MCF 10A (cell line): ENCODE results near the gene ZNF555. TPM values are rescaled to one million over a fixed set of nuclear protein-coding genes. Genes with fewer than 3 reads are reported as not detected.

Experiments used
- BruUV-seq: library from RNA; stranded (reverse); fragments of 400-500 nt; replicated peaks from 2 replicates; lab custom pipeline; 2021; lab: Mats Ljungman, UMichigan
- CTCF ChIA-PET: fragments of 300-600 bp; sonication (Branson Sonifier 250); formaldehyde crosslinking; extraction: SDS; loops from one replicate; lab custom pipeline; 2021; ENCODE audit warnings: antibody characterized with exemption, inconsistent platforms; lab: Yijun Ruan, JAX
- POLR2A ChIA-PET: fragments of 300-600, 350-650 bp; sonication (Branson Sonifier 250); formaldehyde crosslinking; extraction: SDS; loops from one replicate; lab custom pipeline; 2020; ENCODE audit warnings: antibody characterized with exemption, inconsistent platforms; lab: Yijun Ruan, JAX
- DNase-seq: peaks from one replicate; pipeline ENCODE4 v3.0.0-alpha.2; 2018; ENCODE audit not compliant: unreplicated experiment
- H3K27ac Mint-ChIP-seq: one replicate; pipeline ENCODE4 v1.8.0; 2022; ENCODE audit warnings: mild to moderate bottlenecking, low read depth, mixed read lengths; ENCODE audit not compliant: unreplicated experiment
- H3K27me3 Mint-ChIP-seq: one replicate; pipeline ENCODE4 v1.8.0; 2022; ENCODE audit warnings: mixed read lengths; ENCODE audit not compliant: insufficient read depth, unreplicated experiment
- H3K36me3 Mint-ChIP-seq: one replicate; pipeline ENCODE4 v1.8.0; 2022; ENCODE audit warnings: mild to moderate bottlenecking, moderate library complexity, mixed read lengths; ENCODE audit not compliant: insufficient read depth, unreplicated experiment
- H3K4me1 Mint-ChIP-seq: one replicate; pipeline ENCODE4 v1.8.0; 2022; ENCODE audit warnings: mixed read lengths; ENCODE audit not compliant: insufficient read depth, unreplicated experiment
- H3K4me3 Mint-ChIP-seq: one replicate; pipeline ENCODE4 v1.8.0; 2022; ENCODE audit warnings: mild to moderate bottlenecking, moderate library complexity, mixed read lengths; ENCODE audit not compliant: unreplicated experiment
- H3K9me3 Mint-ChIP-seq: one replicate; pipeline ENCODE4 v1.8.0; 2022; ENCODE audit warnings: mixed read lengths; ENCODE audit not compliant: unreplicated experiment
- intact Hi-C: fragments of 100-400 bp; cut with micrococcal nuclease; formaldehyde crosslinking; loops from 2 replicates; pipeline ENCODE4 v1.14.1; 2022
- total RNA-seq: library from RNA; stranded (reverse); gene quantifications from 2 replicates; pipeline ENCODE4 v1.2.3, GENCODE V29; 2022
- TF ChIP-seq, protein P1 (sequence below): fragments of 200-600 bp; IDR thresholded peaks from one replicate; pipeline ENCODE4 v1.8.0; 2022; ENCODE audit warnings: antibody characterized with exemption, mild to moderate bottlenecking; ENCODE audit not compliant: unreplicated experiment

ZNF555 gene
- total RNA-seq, 1 experiment from 2014 or later = 4.9 TPM

DNA sequence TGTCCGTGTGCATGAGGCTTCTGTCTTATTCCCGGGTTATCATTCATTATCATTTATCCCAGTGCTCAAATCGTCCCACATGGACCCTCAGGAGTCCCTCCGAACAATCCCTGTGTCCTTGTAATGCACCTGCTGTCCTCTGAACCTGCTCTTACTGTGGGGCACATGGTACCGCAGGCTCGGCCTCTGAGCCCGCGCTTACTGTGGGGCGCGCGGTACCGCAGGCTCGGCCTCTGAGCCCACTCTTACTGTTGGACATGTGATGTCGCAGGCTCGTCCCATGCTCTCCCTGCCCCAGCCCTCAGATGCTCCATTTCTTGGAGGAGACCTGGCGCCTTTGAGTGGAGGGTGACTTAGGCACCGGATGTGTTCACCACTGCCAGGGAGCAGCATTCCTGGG lies 38.4 kb upstream of the ZNF555 start:
- CTCF ChIA-PET = no interaction called here
- POLR2A ChIA-PET = no interaction called here
- Mint-ChIP-seq H3K36me3 (peaks cover 47% of the 10 kb centered on the region), H3K27me3 (no peaks in the 10 kb centered on the region), H3K4me1 (no peaks in the 10 kb centered on the region), H3K9me3 (no peaks in the 10 kb centered on the region), H3K4me3 (no peak overlapping the region), H3K27ac (no peak overlapping the region)
- TF ChIP-seq, protein P1, sequence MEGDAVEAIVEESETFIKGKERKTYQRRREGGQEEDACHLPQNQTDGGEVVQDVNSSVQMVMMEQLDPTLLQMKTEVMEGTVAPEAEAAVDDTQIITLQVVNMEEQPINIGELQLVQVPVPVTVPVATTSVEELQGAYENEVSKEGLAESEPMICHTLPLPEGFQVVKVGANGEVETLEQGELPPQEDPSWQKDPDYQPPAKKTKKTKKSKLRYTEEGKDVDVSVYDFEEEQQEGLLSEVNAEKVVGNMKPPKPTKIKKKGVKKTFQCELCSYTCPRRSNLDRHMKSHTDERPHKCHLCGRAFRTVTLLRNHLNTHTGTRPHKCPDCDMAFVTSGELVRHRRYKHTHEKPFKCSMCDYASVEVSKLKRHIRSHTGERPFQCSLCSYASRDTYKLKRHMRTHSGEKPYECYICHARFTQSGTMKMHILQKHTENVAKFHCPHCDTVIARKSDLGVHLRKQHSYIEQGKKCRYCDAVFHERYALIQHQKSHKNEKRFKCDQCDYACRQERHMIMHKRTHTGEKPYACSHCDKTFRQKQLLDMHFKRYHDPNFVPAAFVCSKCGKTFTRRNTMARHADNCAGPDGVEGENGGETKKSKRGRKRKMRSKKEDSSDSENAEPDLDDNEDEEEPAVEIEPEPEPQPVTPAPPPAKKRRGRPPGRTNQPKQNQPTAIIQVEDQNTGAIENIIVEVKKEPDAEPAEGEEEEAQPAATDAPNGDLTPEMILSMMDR = no peak
- intact Hi-C loops = no loop called here
- no peak for DNase-seq
- no TSS peak for BruUV-seq

DNA sequence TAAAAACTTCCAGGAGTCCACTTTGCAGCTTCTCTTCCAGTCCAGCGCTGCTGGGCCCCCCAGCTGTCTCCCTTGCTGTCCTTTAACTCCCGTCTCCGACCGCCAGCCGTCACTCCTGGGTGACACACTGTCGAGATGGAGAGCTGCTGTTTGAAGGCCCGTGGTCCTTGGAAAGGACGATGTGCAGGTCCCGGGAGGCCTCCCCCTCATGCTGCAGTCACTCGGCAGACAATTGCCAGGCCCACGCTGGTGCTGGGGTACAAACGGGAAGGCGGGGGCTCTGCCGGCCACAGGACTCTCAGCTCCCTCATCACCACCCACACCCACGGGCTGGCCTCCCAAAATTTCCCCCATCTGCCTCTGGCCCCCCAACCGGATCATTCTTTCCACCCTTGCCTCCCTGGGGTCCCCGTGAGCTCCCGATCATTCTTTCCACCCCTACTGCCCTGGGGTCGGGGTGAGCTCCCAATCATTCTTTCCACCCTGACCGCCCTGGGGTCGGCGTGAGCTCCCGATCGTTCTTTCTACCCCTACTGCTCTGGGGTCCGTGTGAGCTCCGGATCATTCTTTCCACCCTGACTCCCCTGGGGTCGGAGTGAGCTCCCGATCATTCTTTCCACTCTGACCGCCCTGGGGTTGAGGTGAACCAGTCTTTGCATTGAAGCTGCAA lies 37.7 kb upstream of the ZNF555 start:
- Mint-ChIP-seq H3K4me3 (no peak overlapping the region), H3K27ac (no peak overlapping the region), H3K4me1 (no peaks in the 10 kb centered on the region), H3K9me3 (no peaks in the 10 kb centered on the region), H3K36me3 (peaks cover 46% of the 10 kb centered on the region), H3K27me3 (no peaks in the 10 kb centered on the region)
- CTCF ChIA-PET = no interaction called here
- POLR2A ChIA-PET = no interaction called here
- intact Hi-C loops = no loop called here
- no TSS peak for BruUV-seq
- TF ChIP-seq, protein P1 = no peak
- DNase-seq = no peak

DNA sequence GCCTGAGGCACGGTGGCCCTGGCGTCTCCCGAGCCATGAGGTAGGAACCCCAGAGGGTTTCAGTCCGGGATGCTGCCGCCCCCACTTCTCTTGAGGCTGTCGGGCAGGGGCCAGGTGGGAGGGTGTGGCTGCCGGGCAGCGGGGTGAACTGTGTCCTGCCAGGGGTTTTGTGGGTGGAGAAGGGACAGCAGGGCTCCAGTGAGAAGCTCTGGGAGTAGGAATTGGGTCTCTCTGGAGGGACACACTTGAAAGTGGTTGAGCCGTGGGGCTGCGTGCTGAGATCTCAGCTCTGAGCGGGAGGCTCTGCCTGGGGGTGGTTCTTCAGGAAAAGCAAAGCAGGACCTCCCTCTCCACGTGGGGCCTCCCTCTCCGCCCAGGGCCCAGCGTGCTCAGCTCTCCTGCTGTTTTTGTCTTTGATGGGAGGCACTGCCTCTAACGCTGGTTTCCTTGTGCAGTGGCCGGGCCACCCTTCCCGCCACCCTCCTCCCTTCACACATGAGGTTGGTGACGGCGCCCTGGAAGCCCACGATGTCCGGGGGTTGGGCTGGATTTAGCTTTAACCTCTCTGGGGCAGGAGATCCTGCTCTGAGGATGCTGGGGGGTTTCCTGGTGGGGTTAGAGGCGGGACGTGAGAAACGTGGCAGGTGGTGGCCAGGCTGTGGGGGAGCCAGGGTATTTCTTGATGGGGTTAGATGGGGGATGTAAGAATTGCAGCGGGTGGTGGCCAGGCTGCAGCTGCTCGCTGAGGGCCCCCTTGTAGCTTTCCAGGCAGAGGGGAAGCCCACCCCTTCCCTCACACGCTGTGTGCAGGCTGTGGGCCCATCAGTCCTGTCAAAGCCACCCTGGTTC lies 36.9 kb upstream of the ZNF555 start:
- Mint-ChIP-seq H3K4me3 (no peak overlapping the region), H3K4me1 (no peaks in the 10 kb centered on the region), H3K27me3 (no peaks in the 10 kb centered on the region), H3K9me3 (no peaks in the 10 kb centered on the region), H3K36me3 (peaks cover 45% of the 10 kb centered on the region), H3K27ac (no peak overlapping the region)
- POLR2A ChIA-PET = no interaction called here
- BruUV-seq = no TSS peak
- CTCF ChIA-PET = no interaction called here
- TF ChIP-seq, protein P1 = no peak
- DNase-seq = no peak
- intact Hi-C loops = no loop called here

DNA sequence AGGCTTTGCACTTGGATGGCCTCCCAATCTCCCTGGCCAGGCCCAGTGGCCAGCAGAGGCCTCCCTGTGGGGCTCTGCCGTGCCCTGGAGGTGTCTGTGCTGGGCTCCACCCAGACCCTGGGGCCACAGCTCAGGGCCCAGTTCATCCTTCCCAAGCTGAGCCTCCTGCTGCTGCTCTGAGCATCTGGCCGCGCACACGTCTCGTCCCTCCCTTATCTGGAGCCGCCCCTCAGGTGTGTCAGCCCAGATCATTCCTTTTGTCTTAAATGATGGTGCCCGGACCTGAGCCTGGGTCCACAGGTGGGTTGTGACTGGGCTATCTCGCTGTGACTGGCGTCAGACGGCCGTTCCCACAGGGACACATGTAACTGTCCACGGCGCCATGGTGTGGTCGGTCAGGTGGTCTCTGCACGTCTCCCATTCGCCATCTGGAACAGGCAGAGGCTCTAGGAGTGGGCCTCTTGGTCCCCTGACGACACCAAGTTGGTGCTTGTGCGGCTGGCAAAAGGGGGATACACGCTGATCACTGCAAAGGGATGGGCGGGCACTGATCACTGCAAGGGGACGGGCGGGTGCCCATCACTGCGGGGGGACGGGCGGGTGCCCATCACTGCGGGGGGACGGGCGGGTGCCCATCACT lies 35.9 kb upstream of the ZNF555 start:
- Mint-ChIP-seq H3K4me3 (no peak overlapping the region), H3K27me3 (no peaks in the 10 kb centered on the region), H3K4me1 (no peaks in the 10 kb centered on the region), H3K27ac (no peak overlapping the region), H3K9me3 (no peaks in the 10 kb centered on the region), H3K36me3 (peaks cover 45% of the 10 kb centered on the region)
- intact Hi-C loops = no loop called here
- ChIA-PET CTCF (no interaction called here), POLR2A (no interaction called here)
- no TSS peak for BruUV-seq
- TF ChIP-seq, protein P1 = no peak
- DNase-seq = no peak
